SK-N-MC (cell line): Measurements from ENCODE around the gene VOPP1.

ENCODE experiments used
- DNase-seq: peaks from one replicate; pipeline ENCODE4 v3.0.0-alpha.2; 2011; ENCODE audit warnings: low read depth, low spot score
- H3K27ac ChIP-seq: fragments of 200-600 bp; sonication (generic); 2 replicates; pipeline ENCODE4 v1.5.1; 2016; ENCODE audit warnings: mixed run types
- H3K36me3 ChIP-seq: fragments of 200-600 bp; sonication (generic); 2 replicates; pipeline ENCODE4 v1.6.1; 2017; ENCODE audit warnings: antibody characterized with exemption, low read length, mixed read lengths; ENCODE audit not compliant: insufficient read depth
- H3K4me3 ChIP-seq: fragments of 200-600 bp; sonication (generic); 2 replicates; pipeline ENCODE4 v1.5.1; 2016
- H3K9ac ChIP-seq: fragments of 200-600 bp; sonication (generic); 2 replicates; pipeline ENCODE4 v1.8.0; 2017; ENCODE audit warnings: mixed run types, mixed read lengths; ENCODE audit not compliant: insufficient read length
- H3K9me3 ChIP-seq: fragments of 200-600 bp; sonication (generic); 2 replicates; pipeline ENCODE4 v1.6.1; 2017; ENCODE audit warnings: low read depth, mild to moderate bottlenecking, antibody characterized with exemption, low read length, moderate library complexity, mixed read lengths
- EZH2 ChIP-seq: fragments of 200-600 bp; sonication (generic); IDR thresholded peaks from one replicate; pipeline ENCODE4 v1.6.1; 2017; ENCODE audit warnings: antibody characterized with exemption
- FOXP2 ChIP-seq: optimal IDR thresholded peaks from 2 replicates; pipeline ENCODE3; 2011; ENCODE audit warnings: mild to moderate bottlenecking, moderate library complexity; ENCODE audit not compliant: insufficient read depth; ENCODE audit errors: extremely low read length, control extremely low read depth
- POLR2AphosphoS5 ChIP-seq: IDR thresholded peaks from 2 replicates; pipeline ENCODE4 v1.6.1; 2012; ENCODE audit warnings: mild to moderate bottlenecking, low read depth, low read length, borderline replicate concordance

VOPP1 gene

GRCh38 chr7:55504967-55505658 lies 67.2 kb downstream of the VOPP1 start:
- no peak for DNase-seq
- no peak for TF ChIP-seq FOXP2
- no peak for TF ChIP-seq EZH2
- no peak for TF ChIP-seq POLR2AphosphoS5
- no peak overlapping the region for H3K27ac ChIP-seq
- no peaks in the 10 kb centered on the region for H3K36me3 ChIP-seq
- H3K4me3 ChIP-seq: no peak overlapping the region
- no peaks in the 10 kb centered on the region for H3K9me3 ChIP-seq
- no peak overlapping the region for H3K9ac ChIP-seq

DNA sequence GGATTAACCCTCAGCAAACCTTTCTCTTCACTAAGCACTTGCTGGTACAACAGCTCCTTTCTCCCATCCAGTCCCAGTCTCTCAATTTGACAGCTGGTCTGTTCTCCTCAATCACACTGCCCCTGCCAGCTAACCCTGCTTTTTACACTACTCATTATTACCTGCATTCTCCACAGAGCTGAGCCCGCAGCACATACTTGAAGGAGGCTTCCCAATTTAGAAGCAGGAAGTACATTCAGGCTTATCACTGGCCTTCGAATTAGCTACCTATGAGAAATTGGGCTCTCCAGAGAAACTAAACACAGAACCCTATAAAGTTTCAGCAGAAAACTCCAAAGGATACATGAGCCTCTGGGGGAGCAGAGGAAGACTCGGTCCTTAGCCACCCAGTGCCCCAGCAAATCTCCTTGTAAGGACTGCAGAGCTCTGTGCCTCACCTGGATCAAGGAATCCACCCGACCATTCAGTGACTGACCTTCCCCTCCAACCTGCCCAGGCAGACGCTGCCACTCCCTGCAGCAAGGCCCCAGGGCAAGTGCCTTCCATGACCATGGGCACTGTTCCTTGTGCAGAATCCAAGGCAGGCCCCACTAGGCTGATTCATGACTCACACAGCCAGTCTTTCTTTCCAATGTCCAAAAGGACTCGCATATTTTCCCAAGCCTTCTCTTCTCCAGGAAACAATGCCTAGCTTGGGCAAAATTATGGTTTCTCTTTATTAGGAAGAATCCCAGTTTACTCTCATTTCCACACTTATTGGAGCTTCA lies 68.0 kb downstream of the VOPP1 start:
- H3K9ac ChIP-seq: no peak overlapping the region
- DNase-seq: no peak
- H3K4me3 ChIP-seq: no peak overlapping the region
- TF ChIP-seq FOXP2 (no peak), EZH2 (no peak), POLR2AphosphoS5 (no peak)
- H3K27ac ChIP-seq: no peak overlapping the region
- H3K9me3 ChIP-seq: no peaks in the 10 kb centered on the region
- no peaks in the 10 kb centered on the region for H3K36me3 ChIP-seq

GRCh38 chr7:55502858-55503440 lies 69.4 kb downstream of the VOPP1 start:
- no peak for DNase-seq
- no peak overlapping the region for H3K9ac ChIP-seq
- no peak overlapping the region for H3K4me3 ChIP-seq
- no peak overlapping the region for H3K27ac ChIP-seq
- no peaks in the 10 kb centered on the region for H3K36me3 ChIP-seq
- TF ChIP-seq POLR2AphosphoS5: no peak
- TF ChIP-seq FOXP2: no peak
- TF ChIP-seq EZH2: no peak
- no peaks in the 10 kb centered on the region for H3K9me3 ChIP-seq

DNA sequence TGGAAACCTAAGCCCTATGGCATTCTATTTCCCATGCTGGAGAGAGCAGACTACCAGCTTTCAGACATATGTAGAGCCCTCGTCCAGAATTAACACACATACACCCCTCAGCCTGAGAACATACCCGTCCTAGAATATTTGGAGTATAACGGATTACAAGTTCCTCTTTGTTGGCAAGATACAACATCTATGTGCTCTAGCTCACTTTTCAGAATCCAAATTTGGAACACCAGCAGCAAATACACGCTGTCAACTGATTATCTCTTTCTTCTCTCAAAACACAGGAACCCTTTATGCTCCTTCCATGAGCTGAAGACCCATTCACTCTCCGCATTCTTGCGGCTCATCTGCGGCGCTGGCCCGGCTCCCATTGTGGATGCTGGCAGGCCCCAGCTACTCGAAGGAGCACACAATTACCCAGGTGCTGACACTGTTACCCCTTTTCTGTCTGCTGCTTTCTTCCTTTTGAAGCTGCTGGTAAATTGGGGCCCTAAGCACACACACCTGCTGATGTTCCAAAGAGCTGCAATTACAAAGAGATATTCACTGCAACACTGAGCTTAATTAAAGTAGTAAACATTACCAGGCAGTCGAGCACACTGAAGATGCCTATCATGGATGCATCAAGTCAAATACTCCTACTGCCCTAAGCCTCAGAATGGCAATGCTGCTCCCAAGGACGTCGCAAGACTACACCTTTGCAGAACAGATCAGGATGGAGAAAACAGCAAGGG lies 70.0 kb downstream of the VOPP1 start:
- H3K9ac ChIP-seq: no peak overlapping the region
- no peak for TF ChIP-seq FOXP2
- TF ChIP-seq EZH2: no peak
- TF ChIP-seq POLR2AphosphoS5: no peak
- H3K27ac ChIP-seq: no peak overlapping the region
- no peak for DNase-seq
- H3K36me3 ChIP-seq: no peaks in the 10 kb centered on the region
- H3K9me3 ChIP-seq: no peaks in the 10 kb centered on the region
- no peak overlapping the region for H3K4me3 ChIP-seq

DNA sequence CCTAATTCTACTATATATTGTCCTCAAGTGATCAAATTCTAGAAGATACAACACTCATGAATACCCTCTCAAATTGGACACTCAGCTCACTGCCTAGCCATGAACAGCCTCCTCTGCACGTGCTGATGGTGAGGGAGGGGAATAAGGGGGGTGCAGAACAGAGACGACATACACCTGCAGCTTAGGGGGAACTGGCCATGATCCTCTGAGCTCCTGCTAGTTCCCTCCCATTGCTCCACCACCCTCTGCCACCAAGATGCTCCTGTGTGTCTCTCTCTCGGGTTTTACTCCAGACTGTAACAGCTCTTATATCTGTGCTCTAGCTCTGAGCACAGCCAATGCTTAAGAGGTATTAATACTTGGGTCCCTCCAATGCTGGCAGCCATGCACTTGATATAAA lies 70.7 kb downstream of the VOPP1 start:
- no peak for DNase-seq
- no peak for TF ChIP-seq POLR2AphosphoS5
- H3K9me3 ChIP-seq: no peaks in the 10 kb centered on the region

GRCh38 chr7:55500117-55500756 lies 72.1 kb downstream of the VOPP1 start:
- TF ChIP-seq POLR2AphosphoS5: no peak
- TF ChIP-seq EZH2: no peak
- TF ChIP-seq FOXP2: no peak
- no peak for DNase-seq
- Histone ChIP-seq H3K9me3 (no peaks in the 10 kb centered on the region), H3K36me3 (no peaks in the 10 kb centered on the region), H3K27ac (no peak overlapping the region), H3K9ac (no peak overlapping the region), H3K4me3 (no peak overlapping the region)

More for the DNA sequence above, 70.7 kb downstream of the VOPP1 start:
- H3K9ac ChIP-seq: no peak overlapping the region
- no peaks in the 10 kb centered on the region for H3K36me3 ChIP-seq
- no peak overlapping the region for H3K27ac ChIP-seq
- no peak overlapping the region for H3K4me3 ChIP-seq

DNA sequence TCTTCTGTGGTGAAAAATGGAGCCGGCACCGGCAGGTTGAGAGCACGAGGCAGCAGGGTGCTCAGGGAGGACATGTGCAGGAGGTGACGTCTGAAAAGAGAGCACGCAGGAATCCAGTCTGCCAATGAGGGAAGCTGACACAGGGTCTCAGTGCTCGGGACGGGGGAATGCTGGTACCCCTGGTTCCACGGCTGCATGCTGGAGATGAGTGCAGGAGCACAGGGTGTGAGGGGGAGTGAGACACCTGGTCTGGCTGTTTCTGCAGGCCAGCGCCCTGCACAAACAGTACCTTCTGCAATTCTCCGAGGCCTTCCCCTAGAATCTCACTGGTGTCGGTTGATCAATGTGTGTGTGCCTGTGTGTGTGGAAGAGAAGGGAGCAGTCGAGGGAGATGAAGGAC lies 72.7 kb downstream of the VOPP1 start:
- TF ChIP-seq POLR2AphosphoS5 (no peak), FOXP2 (no peak), EZH2 (no peak)
- no peak overlapping the region for H3K9ac ChIP-seq
- no peak overlapping the region for H3K4me3 ChIP-seq
- no peaks in the 10 kb centered on the region for H3K36me3 ChIP-seq
- no peak for DNase-seq
- no peak overlapping the region for H3K27ac ChIP-seq
- no peaks in the 10 kb centered on the region for H3K9me3 ChIP-seq

DNA sequence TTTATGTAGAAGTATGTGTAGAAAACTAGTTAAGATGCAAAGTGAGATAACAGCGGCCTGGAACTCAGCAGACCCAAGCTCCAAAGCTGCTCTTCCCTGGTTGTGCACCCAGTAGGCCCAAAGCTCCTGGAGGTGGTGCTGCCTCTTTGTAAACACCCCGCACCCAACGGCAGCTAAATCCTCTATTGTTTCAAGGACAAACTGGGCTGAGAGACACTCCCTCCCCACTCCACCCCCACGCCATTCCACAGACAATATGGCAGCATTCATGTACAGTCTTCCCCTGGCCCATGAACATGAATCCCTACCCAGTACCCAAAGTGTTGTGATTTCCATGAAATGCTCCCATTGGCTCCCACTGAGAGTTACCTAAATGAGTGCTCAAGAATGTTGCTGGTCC lies 73.5 kb downstream of the VOPP1 start:
- TF ChIP-seq FOXP2 (no peak), POLR2AphosphoS5 (no peak), EZH2 (no peak)
- no peaks in the 10 kb centered on the region for H3K9me3 ChIP-seq
- no peak for DNase-seq
- no peak overlapping the region for H3K27ac ChIP-seq
- H3K36me3 ChIP-seq: no peaks in the 10 kb centered on the region
- H3K9ac ChIP-seq: no peak overlapping the region
- H3K4me3 ChIP-seq: no peak overlapping the region
